MM.1S (cell line): ENCODE results near the gene COL5A1.

Source experiments
- EZH2 ChIP-seq: fragments of 300-600 bp; sonication (generic); optimal IDR thresholded peaks from 2 replicates; pipeline ENCODE3; 2017; ENCODE audit warnings: low read depth, mild to moderate bottlenecking, antibody characterized with exemption, low read length, mixed read lengths
- TF ChIP-seq, protein P1 (sequence below): fragments of 300-600 bp; sonication (generic); IDR thresholded peaks from 2 replicates; pipeline ENCODE4 v1.5.1; 2016; ENCODE audit warnings: antibody characterized with exemption, low read length, mixed read lengths

DNA sequence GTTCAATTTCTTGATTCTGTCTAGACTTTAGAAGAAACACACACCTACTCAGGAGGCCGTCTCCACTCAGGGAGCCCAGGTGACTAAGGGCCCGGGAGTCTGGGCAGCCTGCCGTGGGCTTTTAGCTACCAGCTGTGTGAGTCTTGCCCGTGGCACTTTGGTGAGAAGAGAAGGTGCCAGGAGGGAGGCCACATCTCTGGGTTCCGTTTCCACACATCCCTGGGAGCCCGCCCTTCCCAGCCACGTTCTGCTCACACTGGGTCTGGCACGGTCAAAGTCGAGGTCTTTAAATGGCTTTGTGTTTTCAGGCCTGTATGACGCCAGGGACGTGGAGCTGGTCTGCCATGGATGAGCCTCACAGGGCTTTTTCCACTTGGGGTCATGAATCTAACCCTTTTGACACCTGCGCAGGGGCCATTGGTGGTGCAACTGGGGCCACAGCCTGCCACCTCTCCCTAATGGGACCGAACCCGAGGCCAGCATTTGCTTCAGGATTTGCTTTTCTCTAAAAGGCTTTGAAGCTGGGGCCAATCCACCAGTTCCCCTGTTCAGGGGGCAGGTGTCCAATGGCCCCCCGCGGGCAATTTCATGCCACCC lies 221.8 kb downstream of the COL5A1 start:
- TF ChIP-seq, protein P1, sequence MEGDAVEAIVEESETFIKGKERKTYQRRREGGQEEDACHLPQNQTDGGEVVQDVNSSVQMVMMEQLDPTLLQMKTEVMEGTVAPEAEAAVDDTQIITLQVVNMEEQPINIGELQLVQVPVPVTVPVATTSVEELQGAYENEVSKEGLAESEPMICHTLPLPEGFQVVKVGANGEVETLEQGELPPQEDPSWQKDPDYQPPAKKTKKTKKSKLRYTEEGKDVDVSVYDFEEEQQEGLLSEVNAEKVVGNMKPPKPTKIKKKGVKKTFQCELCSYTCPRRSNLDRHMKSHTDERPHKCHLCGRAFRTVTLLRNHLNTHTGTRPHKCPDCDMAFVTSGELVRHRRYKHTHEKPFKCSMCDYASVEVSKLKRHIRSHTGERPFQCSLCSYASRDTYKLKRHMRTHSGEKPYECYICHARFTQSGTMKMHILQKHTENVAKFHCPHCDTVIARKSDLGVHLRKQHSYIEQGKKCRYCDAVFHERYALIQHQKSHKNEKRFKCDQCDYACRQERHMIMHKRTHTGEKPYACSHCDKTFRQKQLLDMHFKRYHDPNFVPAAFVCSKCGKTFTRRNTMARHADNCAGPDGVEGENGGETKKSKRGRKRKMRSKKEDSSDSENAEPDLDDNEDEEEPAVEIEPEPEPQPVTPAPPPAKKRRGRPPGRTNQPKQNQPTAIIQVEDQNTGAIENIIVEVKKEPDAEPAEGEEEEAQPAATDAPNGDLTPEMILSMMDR, result no peak
- TF ChIP-seq EZH2, result no peak
